Spleen (tissue), 11 donors: ENCODE measurements around the gene RLF. TPM values are rescaled to one million over a fixed set of nuclear protein-coding genes. Genes with fewer than 3 reads are reported as not detected.
A peak's percentile ranks its signal among the peaks of the same experiment; 100 is the strongest.

Experiments
- DNase-seq: peaks from one replicate; pipeline ENCODE4 v3.0.0-alpha.2; 2020
- H3K27ac ChIP-seq, 8 donors: fragments of 200-600 bp; sonication (generic) in 7 of 8; 1 replicate in 4 of 8; 2 replicates in 4 of 8; pipeline versions ENCODE4 v1.5.0 to v1.8.0; 2016 to 2021; ENCODE audit warnings: inconsistent platforms in 4 of 8, mild to moderate bottlenecking in 4 of 8, moderate library complexity in 1 of 8
- H3K27me3 ChIP-seq, 7 donors: fragments of 200-600 bp; sonication (generic) in 6 of 7; replicated peaks in 1 of 7; 1 replicate in 4 of 7; 2 replicates in 3 of 7; pipeline versions ENCODE4 v1.5.0 to v1.8.0; 2016 to 2021; ENCODE audit warnings: inconsistent platforms in 3 of 7, mild to moderate bottlenecking in 1 of 7
- H3K36me3 ChIP-seq, 6 donors: fragments of 200-600 bp; sonication (generic) in 5 of 6; 1 replicate in 4 of 6; 2 replicates in 2 of 6; pipeline versions ENCODE4 v1.5.0 to v1.8.0; 2016 to 2021; ENCODE audit warnings: inconsistent platforms in 2 of 6
- H3K4me1 ChIP-seq, 6 donors: fragments of 200-600 bp; sonication (generic) in 5 of 6; 1 replicate in 3 of 6; 2 replicates in 3 of 6; pipeline versions ENCODE4 v1.5.0 to v1.8.0; 2016 to 2021; ENCODE audit warnings: inconsistent platforms in 3 of 6
- H3K4me3 ChIP-seq, 8 donors: fragments of 200-600 bp; sonication (generic) in 7 of 8; 1 replicate in 4 of 8; 2 replicates in 4 of 8; pipeline versions ENCODE4 v1.5.0 to v1.8.0; 2016 to 2021; ENCODE audit warnings: inconsistent platforms in 4 of 8, mild to moderate bottlenecking in 4 of 8, moderate library complexity in 2 of 8
- H3K9me3 ChIP-seq, 8 donors: fragments of 200-600 bp; sonication (generic) in 7 of 8; 1 replicate in 4 of 8; 2 replicates in 4 of 8; pipeline versions ENCODE4 v1.5.0 to v1.8.0; 2016 to 2021; ENCODE audit warnings: inconsistent platforms in 4 of 8
- CTCF ChIP-seq, 11 experiments: fragments of 200-600 bp in 7 of 11; fragments of 450-650 bp in 4 of 11; sonication (generic) in 4 of 11; IDR thresholded peaks in 8 of 11; conservative IDR thresholded peaks in 3 of 11; 1 replicate in 7 of 11; 2 replicates in 4 of 11; pipeline versions ENCODE4 v1.4.0 to v1.8.0; 2016 to 2021; ENCODE audit warnings: antibody characterized with exemption in 11 of 11, inconsistent platforms in 4 of 11, mild to moderate bottlenecking in 1 of 11
- POLR2A ChIP-seq, 3 donors: fragments of 450-650 bp; IDR thresholded peaks; one replicate each; pipeline ENCODE4 v1.5.1; 2017; ENCODE audit warnings: antibody characterized with exemption in 3 of 3, mild to moderate bottlenecking in 1 of 3
- POLR2AphosphoS5 ChIP-seq, 3 donors: sonication (generic); formaldehyde crosslinking; IDR thresholded peaks; one replicate each; pipeline ENCODE4 v1.5.1; 2017; ENCODE audit warnings: antibody characterized with exemption in 3 of 3
- WGBS, 5 donors: extraction: QIAGEN DNeasy Blood & Tissue Kit in 3 of 5; methylation state at CpG; one replicate each; pipeline versions ENCODE4 v1.1.5 to v1.1.7; 2013 to 2018; 5-methylcytosine and 5-hydroxymethylcytosine counted together
- intact Hi-C: fragments of 100-400 bp; cut with DNase I; formaldehyde crosslinking; loops from one replicate; pipeline ENCODE4 v1.15.0; 2023; ENCODE audit warnings: low total_unique reads
- polyA plus RNA-seq, 3 donors: library from polyadenylated mRNA; stranded (reverse); fragments of 200-250 nt; gene quantifications; one replicate each; pipeline ENCODE4 v1.2.1, GENCODE V29; 2013
- total RNA-seq, 7 donors: library from RNA; depleted of rRNA in 3 of 7; stranded (reverse); fragments of >200 nt in 3 of 7; fragmentation: NEBNext Ultra II Directional in 4 of 7; extraction: Animal tissue kit (Norgen Biotek cat#: 25700) in 4 of 7; gene quantifications; one replicate each; pipeline versions ENCODE4 v1.1.0 to v1.2.1, GENCODE V29; 2016 to 2021
- donor health status: healthy with polysubstance abuse.
- donor health status: DM: no; HTN: no; CAD: no; lungs with moderate emphysema.
- donor health status: DM: no; HTN: no; CAD: no.
- donor health status: Bipolar disorder and iron deficiency.
- donor health status: healthy.
- donor health status: DM: no; HTN: no; CAD: no.
- donor health status: DM: yes; HTN: yes; CAD: no.

Gene RLF
- total and polyA plus RNA-seq, 10 donors: 3.8 to 26.3 (median 16.8) TPM

- Histone ChIP-seq H3K4me1 (peaks cover 0 to 7% (median 3%) of the 10 kb centered on the region in 6 donors), H3K36me3 (no peaks in the 10 kb centered on the region), H3K4me3 (no peak overlapping the region), H3K27me3 (peaks cover 0 to 17% (median 0%) of the 10 kb centered on the region in 7 donors), H3K9me3 (no peaks in the 10 kb centered on the region), H3K27ac (no peak overlapping the region)
- TF ChIP-seq POLR2AphosphoS5 (IDR thresholded peaks at IDR 0.05) (no peak), CTCF (IDR thresholded peaks at IDR 0.05 in 8 of 11, conservative IDR thresholded peaks at IDR 0.05 in 3 of 11) (no peak), POLR2A (IDR thresholded peaks at IDR 0.05) (no peak)
- WGBS, 5 donors: 83 to 92% (median 85%) methylated on average over 7 of the region's 7 CpGs
- no peak for DNase-seq
- intact Hi-C loops: no loop called here
Observed at GRCh38 chr1:40140211-40140973, 20.8 kb upstream of the RLF start.

- WGBS, 5 donors: 17 to 68% (median 47%) methylated on average over 1 to 2 of the region's 2 CpGs
- TF ChIP-seq POLR2A (IDR thresholded peaks at IDR 0.05) (no peak), CTCF (IDR thresholded peaks at IDR 0.05 in 8 of 11, conservative IDR thresholded peaks at IDR 0.05 in 3 of 11) (no peak)
- no peak overlapping the region for H3K4me3 ChIP-seq
Observed at GRCh38 chr1:40141878-40142535, 19.2 kb upstream of the RLF start.

GRCh38 chr1:40143891-40144575 lies 17.2 kb upstream of the RLF start:
- no peaks in the 10 kb centered on the region for H3K36me3 ChIP-seq
- no peak overlapping the region for H3K27ac ChIP-seq
- TF ChIP-seq CTCF (IDR thresholded peaks at IDR 0.05 in 8 of 11, conservative IDR thresholded peaks at IDR 0.05 in 3 of 11): peak in 10 of 11 experiments; percentile 57 to 84 (median 74)
- TF ChIP-seq POLR2AphosphoS5 (IDR thresholded peaks at IDR 0.05): no peak
- TF ChIP-seq POLR2A (IDR thresholded peaks at IDR 0.05): no peak
- 15 to 18% (median 15%) methylated on average over 7 of the region's 7 CpGs for WGBS, 5 donors
- DNase-seq: no peak
- no peak overlapping the region for H3K4me3 ChIP-seq
- no peaks in the 10 kb centered on the region for H3K9me3 ChIP-seq
- peaks cover 0 to 19% (median 0%) of the 10 kb centered on the region in 7 donors for H3K27me3 ChIP-seq
- intact Hi-C loops: no loop called here
- H3K4me1 ChIP-seq: peaks cover 0 to 7% (median 3%) of the 10 kb centered on the region in 6 donors

More at GRCh38 chr1:40141878-40142535, 19.2 kb upstream of the RLF start:
- Histone ChIP-seq H3K4me1 (peaks cover 0 to 7% (median 3%) of the 10 kb centered on the region in 6 donors), H3K27ac (no peak overlapping the region), H3K27me3 (peaks cover 0 to 19% (median 0%) of the 10 kb centered on the region in 7 donors), H3K36me3 (no peaks in the 10 kb centered on the region), H3K9me3 (no peaks in the 10 kb centered on the region)
- DNase-seq: no peak
- intact Hi-C loops: no loop called here
